H9 (cell line): ENCODE results near the gene SIAH2. TPM values are rescaled to one million over a fixed set of nuclear protein-coding genes. Genes with fewer than 3 reads are reported as not detected.

Experiments used
- DNase-seq: peaks from one replicate; pipeline ENCODE4 v3.0.0-alpha.2; 2017
- H2AFZ ChIP-seq: one replicate; pipeline ENCODE4 v1.6.1; 2013; ENCODE audit warnings: mild to moderate bottlenecking, low read length, control low read depth, moderate library complexity
- H2AK5ac ChIP-seq: 2 replicates; pipeline ENCODE4 v1.6.1; 2013; ENCODE audit warnings: low read length, control low read depth, mixed read lengths; ENCODE audit not compliant: insufficient read length
- H2BK120ac ChIP-seq: one replicate; pipeline ENCODE4 v1.6.1; 2013; ENCODE audit warnings: low read depth, mild to moderate bottlenecking, low read length, control low read depth, inconsistent platforms; ENCODE audit not compliant: poor library complexity, severe bottlenecking
- H2BK12ac ChIP-seq: 2 replicates; pipeline ENCODE4 v1.6.1; 2013; ENCODE audit warnings: low read length, control low read depth, mixed read lengths, low read depth; ENCODE audit not compliant: insufficient read length
- H2BK15ac ChIP-seq: 2 replicates; pipeline ENCODE4 v1.6.1; 2013; ENCODE audit warnings: low read depth, low read length, control low read depth
- H2BK20ac ChIP-seq: one replicate; pipeline ENCODE4 v1.6.1; 2013; ENCODE audit warnings: low read depth, mild to moderate bottlenecking, low read length, control low read depth, inconsistent platforms; ENCODE audit not compliant: poor library complexity, severe bottlenecking
- H2BK5ac ChIP-seq: 2 replicates; pipeline ENCODE4 v1.6.1; 2013; ENCODE audit warnings: low read length, control low read depth, mixed read lengths; ENCODE audit not compliant: insufficient read length
- H3K14ac ChIP-seq: 2 replicates; pipeline ENCODE4 v1.6.1; 2013; ENCODE audit warnings: low read length, control low read depth; ENCODE audit not compliant: insufficient read depth
- H3K18ac ChIP-seq: 2 replicates; pipeline ENCODE4 v1.6.1; 2013; ENCODE audit warnings: low read depth, mild to moderate bottlenecking, mixed read lengths, low read length, control low read depth; ENCODE audit not compliant: insufficient read length
- H3K23ac ChIP-seq: 2 replicates; pipeline ENCODE4 v1.6.1; 2013; ENCODE audit warnings: low read length, control low read depth, mixed read lengths, low read depth; ENCODE audit not compliant: insufficient read length
- H3K23me2 ChIP-seq: 2 replicates; pipeline ENCODE4 v1.6.1; 2013; ENCODE audit warnings: low read depth, mild to moderate bottlenecking, mixed read lengths, low read length, control low read depth; ENCODE audit not compliant: insufficient read length, poor library complexity, severe bottlenecking
- H3K27ac ChIP-seq: 2 replicates; pipeline ENCODE4 v1.5.1; 2013; ENCODE audit warnings: low read length, control low read depth, mixed read lengths, low read depth; ENCODE audit not compliant: insufficient read length
- H3K27me3 ChIP-seq: 2 replicates; pipeline ENCODE4 v1.6.1; 2013; ENCODE audit warnings: low read length, control low read depth, inconsistent platforms; ENCODE audit not compliant: insufficient read depth
- H3K4ac ChIP-seq: 2 replicates; pipeline ENCODE4 v1.6.1; 2013; ENCODE audit warnings: low read depth, mild to moderate bottlenecking, control low read depth, inconsistent platforms, low read length, moderate library complexity
- H3K4me1 ChIP-seq: 2 replicates; pipeline ENCODE4 v1.6.1; 2013; ENCODE audit warnings: low read length, control low read depth, inconsistent platforms; ENCODE audit not compliant: insufficient read depth
- H3K4me2 ChIP-seq: 2 replicates; pipeline ENCODE4 v1.6.1; 2013; ENCODE audit warnings: low read length, control low read depth, mixed read lengths; ENCODE audit not compliant: insufficient read length, insufficient read depth
- H3K56ac ChIP-seq: 2 replicates; pipeline ENCODE4 v1.6.1; 2013; ENCODE audit warnings: low read depth, mild to moderate bottlenecking, mixed read lengths, low read length, control low read depth; ENCODE audit not compliant: insufficient read length
- H3K79me1 ChIP-seq: 2 replicates; pipeline ENCODE4 v1.6.1; 2013; ENCODE audit warnings: low read depth, mild to moderate bottlenecking, moderate library complexity, low read length, control low read depth, inconsistent platforms; ENCODE audit not compliant: insufficient read depth, poor library complexity, severe bottlenecking
- H3K79me2 ChIP-seq: 2 replicates; pipeline ENCODE4 v1.6.1; 2013; ENCODE audit warnings: low read length, control low read depth, inconsistent platforms; ENCODE audit not compliant: insufficient read depth
- H3K9ac ChIP-seq: 2 replicates; pipeline ENCODE4 v1.6.1; 2013; ENCODE audit warnings: low read length, control low read depth, mixed read lengths; ENCODE audit not compliant: insufficient read length; ENCODE audit errors: extremely low read depth
- H3K9me3 ChIP-seq: one replicate; pipeline ENCODE4 v1.6.1; 2013; ENCODE audit warnings: low read depth, low read length, inconsistent platforms; ENCODE audit not compliant: control insufficient read depth
- H3T11ph ChIP-seq: one replicate; pipeline ENCODE4 v1.6.1; 2013; ENCODE audit warnings: mild to moderate bottlenecking, low read length, control low read depth, inconsistent platforms
- H4K20me1 ChIP-seq: one replicate; pipeline ENCODE4 v1.6.1; 2013; ENCODE audit not compliant: control insufficient read depth, insufficient read length, insufficient read depth
- H4K5ac ChIP-seq: 2 replicates; pipeline ENCODE4 v1.6.1; 2013; ENCODE audit warnings: low read depth, mild to moderate bottlenecking, mixed read lengths, low read length, control low read depth; ENCODE audit not compliant: insufficient read length
- H4K8ac ChIP-seq: replicated peaks from 2 replicates; pipeline ENCODE4 v1.6.1; 2013; ENCODE audit warnings: low read length, control low read depth, mixed read lengths, low read depth; ENCODE audit not compliant: insufficient read length
- H4K91ac ChIP-seq: 2 replicates; pipeline ENCODE4 v1.6.1; 2013; ENCODE audit warnings: low read depth, mild to moderate bottlenecking, moderate library complexity, mixed read lengths, low read length, control low read depth; ENCODE audit not compliant: insufficient read length
- H3K27ac Mint-ChIP-seq, 3 experiments: 2 replicates in 2 of 3; 3 replicates in 1 of 3; pipeline ENCODE4 v1.8.0; 2020 to 2021; ENCODE audit warnings: mixed read lengths in 3 of 3, mild to moderate bottlenecking in 1 of 3, moderate library complexity in 1 of 3
- H3K27me3 Mint-ChIP-seq: 2 replicates; pipeline ENCODE4 v1.8.0; 2021; ENCODE audit warnings: low read depth, mild to moderate bottlenecking, moderate library complexity, mixed read lengths
- H3K36me3 Mint-ChIP-seq, 3 experiments: 2 replicates in 2 of 3; 3 replicates in 1 of 3; pipeline ENCODE4 v1.8.0; 2020 to 2021; ENCODE audit warnings: low read depth in 3 of 3, mixed read lengths in 3 of 3; ENCODE audit not compliant: insufficient read depth in 1 of 3
- H3K4me1 Mint-ChIP-seq, 2 experiments: 2 replicates each; pipeline ENCODE4 v1.8.0; 2020; ENCODE audit warnings: mixed read lengths in 2 of 2
- H3K4me3 Mint-ChIP-seq, 2 experiments: 2 replicates in 1 of 2; 3 replicates in 1 of 2; pipeline ENCODE4 v1.8.0; 2020 to 2021; ENCODE audit warnings: mild to moderate bottlenecking in 2 of 2, mixed read lengths in 2 of 2, moderate library complexity in 1 of 2
- H3K9me3 Mint-ChIP-seq, 2 experiments: 2 replicates in 1 of 2; 3 replicates in 1 of 2; pipeline ENCODE4 v1.8.0; 2020; ENCODE audit warnings: mild to moderate bottlenecking in 2 of 2, mixed read lengths in 2 of 2, moderate library complexity in 1 of 2
- CTCF ChIP-seq: fragments of 200-600 bp; sonication (generic); conservative IDR thresholded peaks from 3 replicates; pipeline ENCODE4 v1.8.0; 2021; ENCODE audit warnings: antibody characterized with exemption, mild to moderate bottlenecking
- WGBS: extraction: QIAGEN DNeasy Blood & Tissue Kit; methylation state at CpG from one replicate; pipeline ENCODE4 v1.1.7; 2013; ENCODE audit warnings: missing lambda C conversion rate, low lambda C conversion rate, mixed read lengths; ENCODE audit not compliant: insufficient read length; ENCODE audit errors: extremely low coverage; 5-methylcytosine and 5-hydroxymethylcytosine counted together
- total RNA-seq: library from RNA; stranded (reverse); gene quantifications from 2 replicates; pipeline ENCODE4 v1.2.1, GENCODE V29; 2021

Gene SIAH2
- total RNA-seq, 1 experiment from 2014 or later, result 17.4 TPM

GRCh38 chr3:150740733-150741496 lies 22.1 kb downstream of the SIAH2 start:
- Histone ChIP-seq H3K18ac (no peak overlapping the region), H3K27me3 (no peaks in the 10 kb centered on the region), H3K79me1 (no peaks in the 10 kb centered on the region), H2BK15ac (no peak overlapping the region), H3K56ac (no peak overlapping the region), H2AFZ (no peak overlapping the region), H4K20me1 (no peaks in the 10 kb centered on the region), H3K79me2 (no peaks in the 10 kb centered on the region), H4K91ac (no peak overlapping the region), H4K8ac (no peak overlapping the region), H2AK5ac (no peak overlapping the region), H3K4me2 (no peak overlapping the region), H2BK20ac (no peak overlapping the region), H2BK5ac (no peak overlapping the region), H4K5ac (no peak overlapping the region), H2BK12ac (no peak overlapping the region), H3K14ac (no peak overlapping the region), H3K4ac (no peak overlapping the region), H3K9me3 (no peaks in the 10 kb centered on the region), H3K23me2 (no peaks in the 10 kb centered on the region), H3T11ph (no peak overlapping the region), H3K4me1 (0 out of 2 replicates have a peak, but pooled peaks cover 4% of the 10 kb centered on the region), H3K23ac (no peak overlapping the region), H3K27ac (no peak overlapping the region), H3K9ac (no peak overlapping the region), H2BK120ac (no peak overlapping the region)
- H3K36me3 Mint-ChIP-seq, result peaks cover 0 to 4% (median 4%) of the 10 kb centered on the region in 3 experiments; a peak in 4 of 7 replicates
- no peak for TF ChIP-seq CTCF
- H3K4me3 Mint-ChIP-seq, result no peak overlapping the region
- H3K4me1 Mint-ChIP-seq, result peaks cover 33 to 40% of the 10 kb centered on the region in 2 experiments
- no CpG with 5 or more reads among the region's 12 CpGs for WGBS
- H3K27me3 Mint-ChIP-seq, result no peaks in the 10 kb centered on the region
- DNase-seq, result no peak
- H3K27ac Mint-ChIP-seq, result peak overlapping the region in 1 of 3 experiments; percentile 13; a peak in 1 of 7 replicates
- no peaks in the 10 kb centered on the region for H3K9me3 Mint-ChIP-seq
